GM23338 (cell line): ENCODE results near the gene APP. TPM values are rescaled to one million over a fixed set of nuclear protein-coding genes. Genes with fewer than 3 reads are reported as not detected.

ENCODE experiments used
- ATAC-seq: fragments of 200-7000 bp; cut with Tn5 transposase; 3 replicates; pipeline ENCODE4 v1.9.1; 2020
- DNase-seq: peaks from one replicate; pipeline ENCODE4 v3.0.0-alpha.2; 2015; ENCODE audit warnings: low spot score
- H2AFZ ChIP-seq: fragments of 200-600 bp; sonication (generic); 2 replicates; pipeline ENCODE4 v1.8.0; 2016; ENCODE audit warnings: antibody characterized with exemption, mild to moderate bottlenecking, moderate library complexity
- H3F3A ChIP-seq: fragments of 200-600 bp; sonication (generic); replicated peaks from 2 replicates; pipeline ENCODE4 v1.8.0; 2017; ENCODE audit warnings: antibody characterized with exemption, mixed run types, low read depth
- H3K27ac ChIP-seq: fragments of 200-600 bp; sonication (generic); 2 replicates; pipeline ENCODE4 v1.6.1; 2016; ENCODE audit warnings: low read depth
- H3K27me3 ChIP-seq: fragments of 200-600 bp; sonication (generic); 2 replicates; pipeline ENCODE4 v1.8.0; 2016; ENCODE audit warnings: mild to moderate bottlenecking, mixed run types, moderate library complexity; ENCODE audit not compliant: insufficient read depth
- H3K36me3 ChIP-seq: fragments of 200-600 bp; sonication (generic); 2 replicates; pipeline ENCODE4 v1.8.0; 2016; ENCODE audit warnings: mild to moderate bottlenecking; ENCODE audit not compliant: insufficient read depth
- H3K4me1 ChIP-seq: fragments of 200-600 bp; sonication (generic); 2 replicates; pipeline ENCODE4 v1.8.0; 2016; ENCODE audit warnings: mild to moderate bottlenecking, moderate library complexity; ENCODE audit not compliant: insufficient read depth
- H3K4me2 ChIP-seq: fragments of 200-600 bp; sonication (generic); 2 replicates; pipeline ENCODE4 v1.7.1; 2017; ENCODE audit warnings: mixed run types
- H3K4me3 ChIP-seq: fragments of 200-600 bp; sonication (generic); 2 replicates; pipeline ENCODE4 v1.6.1; 2016; ENCODE audit warnings: mixed run types
- H3K79me2 ChIP-seq: fragments of 200-600 bp; sonication (generic); replicated peaks from 2 replicates; pipeline ENCODE4 v1.8.0; 2017; ENCODE audit warnings: mild to moderate bottlenecking; ENCODE audit not compliant: insufficient read depth
- H3K9me2 ChIP-seq: fragments of 200-600 bp; sonication (generic); 2 replicates; pipeline ENCODE4 v1.8.0; 2017; ENCODE audit not compliant: insufficient read depth
- H4K20me1 ChIP-seq: fragments of 200-600 bp; sonication (generic); replicated peaks from 2 replicates; pipeline ENCODE4 v1.8.0; 2017; ENCODE audit warnings: mild to moderate bottlenecking; ENCODE audit not compliant: insufficient read depth
- H3K27ac Mint-ChIP-seq: 2 replicates; pipeline ENCODE4 v1.8.0; 2020; ENCODE audit warnings: inconsistent platforms, mild to moderate bottlenecking, moderate library complexity, mixed read lengths
- H3K27me3 Mint-ChIP-seq: 3 replicates; pipeline ENCODE4 v1.8.0; 2022; ENCODE audit warnings: low read depth, mild to moderate bottlenecking, moderate library complexity, mixed read lengths, inconsistent platforms; ENCODE audit not compliant: insufficient read depth, poor library complexity
- H3K36me3 Mint-ChIP-seq: 3 replicates; pipeline ENCODE4 v1.8.0; 2021; ENCODE audit warnings: low read depth, mild to moderate bottlenecking, inconsistent platforms, moderate library complexity, mixed read lengths
- H3K4me1 Mint-ChIP-seq: 3 replicates; pipeline ENCODE4 v1.8.0; 2020; ENCODE audit warnings: mild to moderate bottlenecking, inconsistent platforms, mixed read lengths
- H3K4me3 Mint-ChIP-seq: 3 replicates; pipeline ENCODE4 v1.8.0; 2021; ENCODE audit warnings: moderate library complexity, mild to moderate bottlenecking, inconsistent platforms, mixed read lengths
- H3K9me3 Mint-ChIP-seq: 3 replicates; pipeline ENCODE4 v1.8.0; 2020; ENCODE audit warnings: moderate library complexity, mild to moderate bottlenecking, inconsistent platforms, mixed read lengths
- EZH2 ChIP-seq: fragments of 200-600 bp; sonication (generic); IDR thresholded peaks from one replicate; pipeline ENCODE4 v1.8.0; 2017; ENCODE audit warnings: antibody characterized with exemption, mild to moderate bottlenecking, low read depth; ENCODE audit not compliant: unreplicated experiment
- EZH2phosphoT487 ChIP-seq: fragments of 200-600 bp; sonication (generic); IDR thresholded peaks from one replicate; pipeline ENCODE4 v1.8.1; 2018; ENCODE audit warnings: antibody characterized with exemption; ENCODE audit not compliant: unreplicated experiment
- JUNB ChIP-seq: IDR thresholded peaks from one replicate; pipeline ENCODE4 v1.6.1; 2016; ENCODE audit warnings: antibody characterized with exemption; ENCODE audit not compliant: unreplicated experiment
- NANOG ChIP-seq: IDR thresholded peaks from 2 replicates; pipeline ENCODE4 v1.6.1; 2016; ENCODE audit warnings: antibody characterized with exemption, borderline replicate concordance
- REST ChIP-seq: IDR thresholded peaks from one replicate; pipeline ENCODE4 v1.6.1; 2018; ENCODE audit warnings: antibody characterized with exemption; ENCODE audit not compliant: unreplicated experiment
- STAT1 ChIP-seq: IDR thresholded peaks from one replicate; pipeline ENCODE4 v1.6.1; 2016; ENCODE audit warnings: antibody characterized with exemption; ENCODE audit not compliant: unreplicated experiment
- ZNF114 ChIP-seq: fragments of 250-450 bp; sonication (Bioruptor Pico); IDR thresholded peaks from 2 replicates; pipeline ENCODE4 v1.5.0; 2020; ENCODE audit warnings: mild to moderate bottlenecking, moderate library complexity
- ZNF331 ChIP-seq: fragments of 250-450 bp; sonication (Bioruptor Pico); IDR thresholded peaks from 2 replicates; pipeline ENCODE4 v1.5.0; 2020; ENCODE audit warnings: low read depth, mild to moderate bottlenecking, moderate library complexity
- polyA plus RNA-seq: library from polyadenylated mRNA; unstranded; fragments of >200 nt; fragmentation: Nextera tagmentation; extraction: Ambion mirVana; gene quantifications from 2 replicates; pipeline ENCODE4 v1.2.1, GENCODE V29; 2016
- total RNA-seq: library from RNA; depleted of rRNA; stranded (reverse); fragments of >200 nt; shearing (Covaris generic); gene quantifications from 2 replicates; pipeline ENCODE4 v1.2.3, GENCODE V29; 2014
- TF ChIP-seq, protein P1 (sequence below): fragments of 250-450 bp; sonication (Bioruptor Pico); IDR thresholded peaks from 2 replicates; pipeline ENCODE4 v1.5.0; 2020; ENCODE audit warnings: mild to moderate bottlenecking, moderate library complexity
- TF ChIP-seq, protein P2 (sequence below): IDR thresholded peaks from 2 replicates; pipeline ENCODE4 v1.6.1; 2016; ENCODE audit warnings: antibody characterized with exemption
- TF ChIP-seq, protein P3 (sequence below), 2 experiments: fragments of 200-600 bp in 1 of 2; sonication (generic) in 1 of 2; conservative IDR thresholded peaks; 2 replicates each; pipeline versions ENCODE4 v1.5.1 to v1.6.1; 2016 to 2017; ENCODE audit warnings: antibody characterized with exemption in 2 of 2, low read depth in 2 of 2, mild to moderate bottlenecking in 2 of 2, moderate library complexity in 1 of 2

Gene APP
- total and polyA plus RNA-seq, 2 experiments from 2014 or later: 69.4 to 444 TPM

GRCh38 chr21:26194326-26194725 is 23.8 kb upstream of the APP start (continued):
- no peak for TF ChIP-seq REST
- no peak for TF ChIP-seq STAT1
- no peak for TF ChIP-seq ZNF114 (CRISPR knock-in tag)
- no peak for TF ChIP-seq JUNB
- TF ChIP-seq, protein P1, sequence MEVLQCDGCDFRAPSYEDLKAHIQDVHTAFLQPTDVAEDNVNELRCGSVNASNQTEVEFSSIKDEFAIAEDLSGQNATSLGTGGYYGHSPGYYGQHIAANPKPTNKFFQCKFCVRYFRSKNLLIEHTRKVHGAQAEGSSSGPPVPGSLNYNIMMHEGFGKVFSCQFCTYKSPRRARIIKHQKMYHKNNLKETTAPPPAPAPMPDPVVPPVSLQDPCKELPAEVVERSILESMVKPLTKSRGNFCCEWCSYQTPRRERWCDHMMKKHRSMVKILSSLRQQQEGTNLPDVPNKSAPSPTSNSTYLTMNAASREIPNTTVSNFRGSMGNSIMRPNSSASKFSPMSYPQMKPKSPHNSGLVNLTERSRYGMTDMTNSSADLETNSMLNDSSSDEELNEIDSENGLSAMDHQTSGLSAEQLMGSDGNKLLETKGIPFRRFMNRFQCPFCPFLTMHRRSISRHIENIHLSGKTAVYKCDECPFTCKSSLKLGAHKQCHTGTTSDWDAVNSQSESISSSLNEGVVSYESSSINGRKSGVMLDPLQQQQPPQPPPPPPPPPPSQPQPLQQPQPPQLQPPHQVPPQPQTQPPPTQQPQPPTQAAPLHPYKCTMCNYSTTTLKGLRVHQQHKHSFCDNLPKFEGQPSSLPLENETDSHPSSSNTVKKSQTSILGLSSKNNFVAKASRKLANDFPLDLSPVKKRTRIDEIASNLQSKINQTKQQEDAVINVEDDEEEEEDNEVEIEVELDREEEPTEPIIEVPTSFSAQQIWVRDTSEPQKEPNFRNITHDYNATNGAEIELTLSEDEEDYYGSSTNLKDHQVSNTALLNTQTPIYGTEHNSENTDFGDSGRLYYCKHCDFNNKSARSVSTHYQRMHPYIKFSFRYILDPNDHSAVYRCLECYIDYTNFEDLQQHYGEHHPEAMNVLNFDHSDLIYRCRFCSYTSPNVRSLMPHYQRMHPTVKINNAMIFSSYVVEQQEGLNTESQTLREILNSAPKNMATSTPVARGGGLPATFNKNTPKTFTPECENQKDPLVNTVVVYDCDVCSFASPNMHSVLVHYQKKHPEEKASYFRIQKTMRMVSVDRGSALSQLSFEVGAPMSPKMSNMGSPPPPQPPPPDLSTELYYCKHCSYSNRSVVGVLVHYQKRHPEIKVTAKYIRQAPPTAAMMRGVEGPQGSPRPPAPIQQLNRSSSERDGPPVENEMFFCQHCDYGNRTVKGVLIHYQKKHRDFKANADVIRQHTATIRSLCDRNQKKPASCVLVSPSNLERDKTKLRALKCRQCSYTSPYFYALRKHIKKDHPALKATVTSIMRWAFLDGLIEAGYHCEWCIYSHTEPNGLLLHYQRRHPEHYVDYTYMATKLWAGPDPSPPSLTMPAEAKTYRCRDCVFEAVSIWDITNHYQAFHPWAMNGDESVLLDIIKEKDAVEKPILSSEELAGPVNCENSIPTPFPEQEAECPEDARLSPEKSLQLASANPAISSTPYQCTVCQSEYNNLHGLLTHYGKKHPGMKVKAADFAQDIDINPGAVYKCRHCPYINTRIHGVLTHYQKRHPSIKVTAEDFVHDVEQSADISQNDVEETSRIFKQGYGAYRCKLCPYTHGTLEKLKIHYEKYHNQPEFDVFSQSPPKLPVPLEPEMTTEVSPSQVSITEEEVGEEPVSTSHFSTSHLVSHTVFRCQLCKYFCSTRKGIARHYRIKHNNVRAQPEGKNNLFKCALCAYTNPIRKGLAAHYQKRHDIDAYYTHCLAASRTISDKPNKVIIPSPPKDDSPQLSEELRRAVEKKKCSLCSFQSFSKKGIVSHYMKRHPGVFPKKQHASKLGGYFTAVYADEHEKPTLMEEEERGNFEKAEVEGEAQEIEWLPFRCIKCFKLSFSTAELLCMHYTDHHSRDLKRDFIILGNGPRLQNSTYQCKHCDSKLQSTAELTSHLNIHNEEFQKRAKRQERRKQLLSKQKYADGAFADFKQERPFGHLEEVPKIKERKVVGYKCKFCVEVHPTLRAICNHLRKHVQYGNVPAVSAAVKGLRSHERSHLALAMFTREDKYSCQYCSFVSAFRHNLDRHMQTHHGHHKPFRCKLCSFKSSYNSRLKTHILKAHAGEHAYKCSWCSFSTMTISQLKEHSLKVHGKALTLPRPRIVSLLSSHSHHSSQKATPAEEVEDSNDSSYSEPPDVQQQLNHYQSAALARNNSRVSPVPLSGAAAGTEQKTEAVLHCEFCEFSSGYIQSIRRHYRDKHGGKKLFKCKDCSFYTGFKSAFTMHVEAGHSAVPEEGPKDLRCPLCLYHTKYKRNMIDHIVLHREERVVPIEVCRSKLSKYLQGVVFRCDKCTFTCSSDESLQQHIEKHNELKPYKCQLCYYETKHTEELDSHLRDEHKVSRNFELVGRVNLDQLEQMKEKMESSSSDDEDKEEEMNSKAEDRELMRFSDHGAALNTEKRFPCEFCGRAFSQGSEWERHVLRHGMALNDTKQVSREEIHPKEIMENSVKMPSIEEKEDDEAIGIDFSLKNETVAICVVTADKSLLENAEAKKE (CRISPR knock-in tag): no peak
- no peak for TF ChIP-seq ZNF331 (CRISPR knock-in tag)

DNA sequence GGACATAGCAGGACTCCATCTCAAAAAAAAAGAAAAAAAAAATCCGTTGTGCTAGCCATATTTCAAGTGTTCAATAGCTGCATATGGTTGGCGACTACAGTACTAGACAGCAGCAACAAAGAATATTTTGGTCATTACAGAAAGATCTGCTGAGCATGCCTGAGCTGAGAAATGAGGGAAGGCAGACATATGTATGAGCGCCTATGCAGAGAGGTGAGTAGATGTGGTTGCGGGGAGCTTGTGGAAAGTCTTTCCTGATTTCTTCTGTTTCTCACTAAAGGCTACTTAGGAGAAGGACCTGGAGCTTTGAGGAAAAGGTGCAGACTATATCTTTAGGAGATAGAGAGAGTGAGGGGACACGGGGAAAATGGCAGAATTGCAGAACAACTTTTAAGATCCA is 21.0 kb upstream of the APP start:
- H3K4me3 Mint-ChIP-seq: no peak overlapping the region
- H3K9me3 Mint-ChIP-seq: peaks cover 7% of the 10 kb centered on the region; the same call in 2 of the 3 replicates
- DNase-seq (no peak), ATAC-seq (no peak)
- H3F3A ChIP-seq: no peaks in the 10 kb centered on the region
- H3K9me2 ChIP-seq: no peaks in the 10 kb centered on the region
- no peaks in the 10 kb centered on the region for H3K4me1 ChIP-seq
- H3K4me2 ChIP-seq: no peak overlapping the region
- no peak overlapping the region for H3K27ac Mint-ChIP-seq
- no peaks in the 10 kb centered on the region for H3K79me2 ChIP-seq
- H3K4me1 Mint-ChIP-seq: no peaks in the 10 kb centered on the region
- no peak overlapping the region for H2AFZ ChIP-seq
- H3K36me3 Mint-ChIP-seq: 0 out of 3 replicates have a peak, but pooled peaks cover 6% of the 10 kb centered on the region
- no peak overlapping the region for H3K4me3 ChIP-seq
- H3K27me3 ChIP-seq: no peaks in the 10 kb centered on the region
- H3K36me3 ChIP-seq: no peaks in the 10 kb centered on the region
- H3K27ac ChIP-seq: no peak overlapping the region
- no peaks in the 10 kb centered on the region for H3K27me3 Mint-ChIP-seq
- H4K20me1 ChIP-seq: no peaks in the 10 kb centered on the region
- TF ChIP-seq JUNB (no peak), EZH2 (no peak), EZH2phosphoT487 (no peak), NANOG (no peak), ZNF114 (CRISPR knock-in tag) (no peak)
- TF ChIP-seq, protein P2, sequence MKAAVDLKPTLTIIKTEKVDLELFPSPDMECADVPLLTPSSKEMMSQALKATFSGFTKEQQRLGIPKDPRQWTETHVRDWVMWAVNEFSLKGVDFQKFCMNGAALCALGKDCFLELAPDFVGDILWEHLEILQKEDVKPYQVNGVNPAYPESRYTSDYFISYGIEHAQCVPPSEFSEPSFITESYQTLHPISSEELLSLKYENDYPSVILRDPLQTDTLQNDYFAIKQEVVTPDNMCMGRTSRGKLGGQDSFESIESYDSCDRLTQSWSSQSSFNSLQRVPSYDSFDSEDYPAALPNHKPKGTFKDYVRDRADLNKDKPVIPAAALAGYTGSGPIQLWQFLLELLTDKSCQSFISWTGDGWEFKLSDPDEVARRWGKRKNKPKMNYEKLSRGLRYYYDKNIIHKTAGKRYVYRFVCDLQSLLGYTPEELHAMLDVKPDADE: no peak
- TF ChIP-seq, protein P3, sequence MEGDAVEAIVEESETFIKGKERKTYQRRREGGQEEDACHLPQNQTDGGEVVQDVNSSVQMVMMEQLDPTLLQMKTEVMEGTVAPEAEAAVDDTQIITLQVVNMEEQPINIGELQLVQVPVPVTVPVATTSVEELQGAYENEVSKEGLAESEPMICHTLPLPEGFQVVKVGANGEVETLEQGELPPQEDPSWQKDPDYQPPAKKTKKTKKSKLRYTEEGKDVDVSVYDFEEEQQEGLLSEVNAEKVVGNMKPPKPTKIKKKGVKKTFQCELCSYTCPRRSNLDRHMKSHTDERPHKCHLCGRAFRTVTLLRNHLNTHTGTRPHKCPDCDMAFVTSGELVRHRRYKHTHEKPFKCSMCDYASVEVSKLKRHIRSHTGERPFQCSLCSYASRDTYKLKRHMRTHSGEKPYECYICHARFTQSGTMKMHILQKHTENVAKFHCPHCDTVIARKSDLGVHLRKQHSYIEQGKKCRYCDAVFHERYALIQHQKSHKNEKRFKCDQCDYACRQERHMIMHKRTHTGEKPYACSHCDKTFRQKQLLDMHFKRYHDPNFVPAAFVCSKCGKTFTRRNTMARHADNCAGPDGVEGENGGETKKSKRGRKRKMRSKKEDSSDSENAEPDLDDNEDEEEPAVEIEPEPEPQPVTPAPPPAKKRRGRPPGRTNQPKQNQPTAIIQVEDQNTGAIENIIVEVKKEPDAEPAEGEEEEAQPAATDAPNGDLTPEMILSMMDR (conservative IDR thresholded peaks at IDR 0.05; ENCODE audit: low read depth in 2 of 2): no peak
